Stimulated activated CD8-positive, alpha-beta memory T cell treated with anti-CD3 and anti-CD28 coated beads, Interleukin-12 subunit alpha, Interleukin-12 subunit beta, amount 100 ng/mL, for 24 hours (primary cell): ENCODE data around the gene SEZ6L.

Source experiments
- DNase-seq: peaks from one replicate; pipeline ENCODE4 v3.0.0-alpha.2; 2020; ENCODE audit errors: extremely low read depth

The SEZ6L gene

DNA sequence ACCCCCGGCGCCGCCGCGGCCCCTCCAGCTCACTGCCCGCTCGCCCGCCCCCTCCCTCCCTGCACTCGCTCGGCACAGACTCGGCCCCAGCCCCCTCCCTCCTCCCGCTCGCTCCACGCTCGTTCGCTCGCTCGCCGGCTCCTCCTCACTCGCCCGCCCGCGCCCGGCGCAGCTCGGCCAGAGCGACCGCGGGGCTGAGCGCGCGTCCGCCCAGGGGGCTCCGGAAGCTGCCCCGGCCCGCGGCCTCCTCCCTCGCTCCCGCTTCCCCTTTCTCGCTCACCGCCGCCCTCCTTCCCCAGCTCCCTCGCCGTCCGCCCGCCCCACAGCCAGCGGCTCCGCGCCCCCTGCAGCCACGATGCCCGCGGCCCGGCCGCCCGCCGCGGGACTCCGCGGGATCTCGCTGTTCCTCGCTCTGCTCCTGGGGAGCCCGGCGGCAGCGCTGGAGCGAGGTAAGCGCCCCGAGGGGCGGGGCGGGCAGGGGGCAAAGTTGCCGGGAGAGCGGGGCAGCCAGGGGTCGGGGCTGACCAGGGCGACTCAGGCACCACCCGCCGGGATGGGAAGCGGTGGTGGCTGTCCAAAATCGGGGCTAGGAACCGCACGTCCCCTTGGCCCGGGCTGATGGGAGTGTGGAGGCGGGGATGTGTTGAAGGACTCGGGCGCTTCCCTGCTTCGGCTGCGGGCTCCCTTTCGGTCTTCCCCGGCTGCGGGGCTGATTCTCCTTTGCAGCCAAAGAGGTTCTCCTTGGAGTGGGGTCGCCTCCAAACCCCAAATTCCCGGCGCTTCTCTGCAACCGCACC lies at the start of gene SEZ6L:
Gene SEZ6L (plus strand): TSS at position 148 of the 797 bp plus-strand sequence. CDS start 208 bp downstream, at position 356.
- DNase-seq = no peak

DNA sequence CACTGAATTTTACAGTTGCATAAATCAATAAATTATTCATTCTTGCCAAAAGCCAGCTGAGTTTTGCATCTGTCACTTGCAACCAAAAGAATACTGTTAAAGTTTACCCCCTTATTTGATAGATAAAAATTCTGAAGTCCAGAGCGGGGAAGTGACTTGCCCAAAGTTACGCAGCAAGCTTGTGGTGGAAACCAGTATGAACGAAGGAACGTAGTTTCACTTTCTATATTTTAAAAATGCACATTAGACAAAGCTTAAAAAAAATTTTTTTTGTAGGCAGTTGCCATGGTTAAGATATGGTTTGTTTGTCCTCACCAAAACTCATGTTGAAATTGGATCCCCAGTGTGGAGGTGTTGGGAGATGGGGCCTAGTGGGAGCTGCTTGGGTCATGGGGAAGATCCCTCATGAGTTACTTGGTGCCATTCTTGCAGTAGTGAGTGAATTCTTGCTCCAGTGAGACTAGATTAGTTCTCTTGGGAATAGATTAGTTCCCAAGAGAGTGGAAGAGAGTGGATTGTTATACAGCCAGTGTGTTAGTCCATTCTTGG lies 46.3 kb upstream of the SEZ6L start:
- DNase-seq = no peak

DNA sequence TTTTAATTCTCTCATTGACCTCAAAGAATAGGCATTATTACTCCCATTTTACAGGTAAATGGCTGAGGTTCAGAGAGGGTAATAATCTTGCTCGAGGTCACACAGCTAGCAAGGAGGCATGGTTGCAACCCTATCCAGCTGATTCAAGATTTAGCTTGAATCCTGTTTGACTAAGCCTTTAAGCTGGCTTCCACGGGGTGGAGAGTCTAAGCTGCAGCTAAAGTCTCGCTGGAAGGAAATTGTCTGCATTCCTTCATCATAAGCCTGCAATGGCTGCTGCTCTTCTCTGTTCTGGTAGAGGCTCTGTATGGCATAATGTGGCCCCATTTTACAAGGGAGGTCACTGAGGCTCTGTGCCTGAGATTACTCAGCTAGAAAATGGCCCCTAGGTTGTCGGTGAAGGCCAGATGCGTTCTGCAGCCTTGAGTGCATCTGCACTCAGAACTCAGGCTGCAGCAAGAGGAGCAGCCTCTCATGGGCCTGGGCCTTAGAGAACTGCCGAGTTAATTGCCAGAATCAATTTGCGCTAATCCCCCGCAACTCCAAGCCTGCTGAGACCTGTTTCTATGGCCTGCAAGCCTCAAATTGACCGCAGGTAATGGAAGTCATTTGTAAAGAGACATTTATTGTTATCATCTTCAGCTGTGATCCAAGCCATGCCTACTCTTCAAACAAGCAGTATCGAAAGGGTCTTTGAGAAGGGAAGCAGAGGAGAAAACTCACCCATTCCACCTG lies 44.1 kb upstream of the SEZ6L start:
- DNase-seq = no peak

DNA sequence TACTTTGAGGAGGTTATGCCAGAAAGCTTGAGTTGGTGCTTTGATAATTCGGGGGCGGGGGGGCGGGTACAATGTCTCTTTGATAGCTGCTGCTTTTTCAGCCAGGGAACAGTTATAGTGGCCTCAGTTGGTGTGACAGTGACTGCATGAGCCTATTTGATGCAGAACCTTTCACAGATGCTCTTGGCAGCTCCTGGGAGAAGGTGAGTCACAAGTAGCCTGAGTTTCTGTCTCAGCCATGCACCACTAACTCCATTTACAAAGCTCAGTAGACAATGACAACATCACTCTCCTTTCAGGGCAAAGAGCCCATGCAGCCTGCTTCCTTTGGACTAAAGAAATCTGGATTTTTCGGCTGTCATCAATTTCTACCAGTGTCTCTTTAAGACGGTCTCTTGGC lies 42.1 kb upstream of the SEZ6L start:
- no peak for DNase-seq

- no peak for DNase-seq
Measured at GRCh38 chr22:26127556-26127955, 41.7 kb upstream of the SEZ6L start.

- no peak for DNase-seq
Measured at GRCh38 chr22:26131589-26132154, 37.6 kb upstream of the SEZ6L start.

GRCh38 chr22:26134654-26135330 lies 34.5 kb upstream of the SEZ6L start:
- no peak for DNase-seq

DNA sequence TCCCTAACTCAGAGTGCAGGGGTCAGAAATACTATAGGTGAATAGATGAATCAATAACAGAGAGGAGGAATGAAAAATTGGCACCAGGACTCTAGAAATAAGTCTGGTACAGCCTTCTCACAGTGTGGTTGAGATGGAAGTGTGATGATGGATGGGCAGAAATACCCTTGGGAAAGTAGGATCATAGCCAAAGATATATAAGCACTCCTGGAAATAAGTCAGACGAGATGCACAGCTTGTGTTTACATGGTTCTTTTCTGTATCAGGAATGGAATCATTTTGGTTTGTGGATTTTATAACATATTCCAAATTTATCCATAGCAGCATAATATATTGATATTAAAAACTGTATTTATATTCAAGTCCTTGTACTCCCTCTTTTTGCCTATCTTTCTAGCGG lies 33.5 kb upstream of the SEZ6L start:
- DNase-seq = no peak

GRCh38 chr22:26139310-26139709 lies 30.0 kb upstream of the SEZ6L start:
- no peak for DNase-seq

DNA sequence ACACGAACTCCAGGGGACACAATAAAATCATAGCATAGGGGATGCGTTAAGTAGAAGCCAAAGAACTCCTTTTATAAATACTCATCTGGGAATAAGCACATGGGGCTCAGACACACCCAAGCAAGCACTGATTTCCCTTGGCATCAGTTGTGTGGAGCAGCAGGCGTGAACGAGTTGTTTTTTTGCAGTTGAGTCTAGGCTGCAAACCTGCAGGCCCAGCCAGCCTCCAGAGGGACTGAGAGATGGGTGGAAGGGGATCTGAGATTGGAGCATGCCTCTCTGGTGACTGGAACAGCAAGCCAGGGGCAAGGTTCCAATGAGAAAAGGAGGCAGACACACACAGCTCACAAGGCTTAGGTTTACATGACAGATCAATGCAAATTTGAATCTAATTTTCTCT lies 27.4 kb upstream of the SEZ6L start:
- no peak for DNase-seq

- no peak for DNase-seq
Measured at GRCh38 chr22:26143806-26144325, 25.4 kb upstream of the SEZ6L start.

GRCh38 chr22:26159886-26160285 lies 9.4 kb upstream of the SEZ6L start:
- no peak for DNase-seq

- no peak for DNase-seq
Measured at GRCh38 chr22:26161746-26162145, 7.5 kb upstream of the SEZ6L start.

GRCh38 chr22:26162926-26163325 lies 6.3 kb upstream of the SEZ6L start:
- DNase-seq = no peak

GRCh38 chr22:26164174-26164573 lies 5.1 kb upstream of the SEZ6L start:
- DNase-seq = no peak

GRCh38 chr22:26168330-26168851 lies 871 bp upstream of the SEZ6L start:
- DNase-seq = no peak

DNA sequence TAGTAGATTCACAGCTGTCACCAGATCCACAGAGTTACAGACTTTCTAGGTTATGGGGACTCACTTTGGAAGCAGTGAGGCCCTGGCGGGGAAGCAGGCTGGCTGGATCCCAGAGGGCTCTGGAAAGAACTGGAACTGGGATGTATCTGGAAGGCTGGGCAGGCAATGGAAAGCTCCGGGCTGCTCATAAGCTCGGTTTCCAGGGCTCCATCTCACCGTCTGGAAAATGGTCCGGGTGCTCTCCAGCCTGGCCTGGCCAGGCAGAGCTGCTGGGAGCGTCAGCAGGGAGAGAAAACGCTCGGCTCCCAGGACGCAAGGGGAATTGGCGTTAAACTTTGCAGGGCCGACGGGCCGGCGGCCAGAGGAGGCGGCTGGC lies 335 bp upstream of the SEZ6L start:
- no peak for DNase-seq

- DNase-seq = no peak
Measured at GRCh38 chr22:26170112-26170492, 840 bp downstream of the SEZ6L start.

- no peak for DNase-seq
Measured at GRCh38 chr22:26170795-26171580, 1.7 kb downstream of the SEZ6L start.

GRCh38 chr22:26172389-26172990 lies 3.2 kb downstream of the SEZ6L start:
- no peak for DNase-seq
